Urothelium cell line (cell line): Measurements from ENCODE around the gene FAM163B.

Source experiments
- DNase-seq: peaks from one replicate; pipeline ENCODE4 v3.0.0; 2011; ENCODE audit warnings: low spot score, mixed read lengths
- FAIRE-seq: peaks from 2 replicates; lab custom pipeline; 2011; peaks lifted over from hg19 to GRCh38; lab: Jason Lieb, UNC

Gene FAM163B

GRCh38 chr9:133603135-133603927 lies 5.9 kb downstream of the FAM163B start:
- DNase-seq, result no peak
- FAIRE-seq, result no peak

GRCh38 chr9:133602277-133602676 lies 6.9 kb downstream of the FAM163B start:
- no peak for FAIRE-seq
- DNase-seq, result no peak

GRCh38 chr9:133601746-133602145 lies 7.4 kb downstream of the FAM163B start:
- DNase-seq (no peak), FAIRE-seq (no peak)

- DNase-seq (no peak), FAIRE-seq (no peak)
Measured at GRCh38 chr9:133600739-133601138, 8.4 kb downstream of the FAM163B start.

GRCh38 chr9:133599470-133600173 lies 9.6 kb downstream of the FAM163B start:
- FAIRE-seq (peak; percentile 99), DNase-seq (no peak)

GRCh38 chr9:133598978-133599377 lies 10.2 kb downstream of the FAM163B start:
- FAIRE-seq, result no peak
- no peak for DNase-seq

- DNase-seq (peak; percentile 45), FAIRE-seq (no peak)
Measured at GRCh38 chr9:133597316-133597957, 11.8 kb downstream of the FAM163B start.

- no peak for DNase-seq
- no peak for FAIRE-seq
Measured at GRCh38 chr9:133595910-133596309, 13.3 kb downstream of the FAM163B start.

- FAIRE-seq, result no peak
- no peak for DNase-seq
Measured at GRCh38 chr9:133594310-133594709, 14.9 kb downstream of the FAM163B start.

GRCh38 chr9:133593587-133594253 lies 15.5 kb downstream of the FAM163B start:
- DNase-seq, result no peak

GRCh38 chr9:133592731-133593409 lies 16.3 kb downstream of the FAM163B start:
- no peak for FAIRE-seq
- DNase-seq, result no peak

More at GRCh38 chr9:133593587-133594253, 15.5 kb downstream of the FAM163B start:
- FAIRE-seq, result no peak

GRCh38 chr9:133591985-133592384 lies 17.2 kb downstream of the FAM163B start:
- no peak for DNase-seq
- FAIRE-seq, result no peak

GRCh38 chr9:133591116-133591910 lies 17.9 kb downstream of the FAM163B start:
- FAIRE-seq (no peak), DNase-seq (no peak)

- FAIRE-seq (no peak), DNase-seq (no peak)
Measured at GRCh38 chr9:133590231-133590855, 18.8 kb downstream of the FAM163B start.

GRCh38 chr9:133589454-133590227 lies 19.5 kb downstream of the FAM163B start:
- no peak for FAIRE-seq
- no peak for DNase-seq

GRCh38 chr9:133587466-133587865 lies 21.7 kb downstream of the FAM163B start:
- DNase-seq (no peak), FAIRE-seq (no peak)

- FAIRE-seq (no peak), DNase-seq (no peak)
Measured at GRCh38 chr9:133587051-133587450, 22.1 kb downstream of the FAM163B start.

- no peak for DNase-seq
Measured at GRCh38 chr9:133585481-133586351, 23.5 kb downstream of the FAM163B start.

More at GRCh38 chr9:133585481-133586351, 23.5 kb downstream of the FAM163B start:
- no peak for FAIRE-seq
